ENCODE data around the gene ADI1. TPM values are rescaled to one million over a fixed set of nuclear protein-coding genes. Genes with fewer than 3 reads are reported as not detected.
A peak's percentile ranks its signal among the peaks of the same experiment; 100 is the strongest.

Gene ADI1
- total and polyA plus RNA-seq, 5 donors = 124 to 195 (median 157) TPM

DNA sequence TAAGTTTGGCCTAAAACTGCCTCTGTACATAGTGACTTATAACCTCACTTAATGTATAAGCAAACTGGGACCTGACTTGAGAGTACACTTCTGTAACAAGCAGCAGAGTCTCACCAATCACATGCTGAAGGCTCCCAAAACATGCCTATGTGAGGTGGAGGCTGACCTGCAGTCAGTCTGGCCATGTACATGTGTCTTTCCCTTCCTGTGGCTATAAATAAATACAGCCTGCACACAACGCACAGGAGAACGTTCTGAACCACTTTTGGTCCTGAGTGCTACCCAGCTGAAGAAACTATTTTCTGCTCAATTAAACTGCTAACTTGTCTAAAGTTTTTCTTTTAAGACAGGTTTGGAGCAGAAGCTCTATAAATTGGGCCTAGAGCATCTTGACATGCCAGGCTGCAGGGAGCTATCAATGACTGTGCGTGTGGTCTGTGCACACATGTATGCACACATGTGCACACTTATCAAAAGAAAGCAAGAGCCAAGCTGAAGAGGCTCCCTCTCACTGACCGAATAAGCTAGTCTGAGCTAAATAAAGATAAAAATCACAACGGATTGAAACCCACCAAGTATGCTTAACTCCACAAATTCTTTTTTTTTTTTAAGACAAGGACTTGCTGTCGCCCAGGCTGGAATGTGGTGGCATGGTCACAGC, 23.8 kb upstream of the ADI1 start:
- no peaks in the 10 kb centered on the region for H3K4me1 ChIP-seq (ENCODE audit: control insufficient read depth, insufficient read depth, low read length)
- ATAC-seq = peak; percentile 40 to 71
- peak overlapping the region; percentile 48 for H3K27ac ChIP-seq (ENCODE audit: low read length)
- no peaks in the 10 kb centered on the region for H3K27me3 ChIP-seq (ENCODE audit: control insufficient read depth, insufficient read depth)
- no peaks in the 10 kb centered on the region for H3K9me3 ChIP-seq (ENCODE audit: control insufficient read depth, low read length)
- WGBS = 63% methylated on average over 6 of the region's 6 CpGs
- DNase-seq = no peak
- intact Hi-C loops (cut with DNase I) = no loop called here
- no peak overlapping the region for H3K4me3 ChIP-seq (ENCODE audit: low read length)

DNA sequence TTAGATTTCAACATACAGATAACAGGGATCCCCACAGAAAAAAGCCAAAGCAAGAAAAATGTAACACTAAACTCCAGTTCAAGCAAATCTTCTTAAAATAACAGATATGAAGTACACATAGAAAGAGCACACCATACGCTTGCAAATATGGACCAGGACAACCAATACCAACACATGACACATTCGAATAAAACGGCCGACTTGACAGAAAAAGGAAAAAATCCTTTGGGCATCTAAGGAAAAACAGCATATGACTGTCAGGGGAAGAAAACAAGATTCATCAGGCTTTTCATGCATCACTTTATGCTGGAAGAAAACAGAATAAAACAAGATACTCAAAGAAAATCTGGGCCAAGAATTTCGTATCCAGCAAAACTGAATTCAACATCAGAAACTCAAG, 22.8 kb upstream of the ADI1 start:
- Histone ChIP-seq H3K9me3 (ENCODE audit: control insufficient read depth, low read length) (no peaks in the 10 kb centered on the region), H3K27me3 (ENCODE audit: control insufficient read depth, insufficient read depth) (no peaks in the 10 kb centered on the region), H3K4me1 (ENCODE audit: control insufficient read depth, insufficient read depth, low read length) (no peaks in the 10 kb centered on the region), H3K27ac (ENCODE audit: low read length) (no peak overlapping the region), H3K4me3 (ENCODE audit: low read length) (no peak overlapping the region)
- 93% methylated on average over 5 of the region's 5 CpGs for WGBS
- no peak for ATAC-seq
- intact Hi-C loops (cut with DNase I) = no loop called here
- DNase-seq = no peak

DNA sequence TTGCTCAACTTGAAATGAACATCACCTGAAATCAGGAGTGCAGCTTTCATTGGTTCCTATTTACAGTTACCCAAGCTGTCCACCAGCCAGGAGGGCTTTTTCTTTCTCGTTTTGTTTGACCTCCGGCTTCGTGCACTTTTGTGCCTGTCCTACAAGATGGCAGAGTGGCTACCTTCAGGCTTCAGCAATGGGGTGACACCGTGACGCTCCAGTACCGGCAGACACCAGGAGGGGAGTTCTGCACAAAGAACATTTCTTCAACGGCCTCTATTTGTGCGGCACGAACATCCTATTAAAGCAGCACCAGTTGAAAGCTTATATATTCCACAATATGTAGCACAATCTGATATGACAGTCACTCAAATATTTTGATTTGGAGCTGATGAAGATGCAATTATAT, 20.5 kb upstream of the ADI1 start:
- DNase-seq (no peak), ATAC-seq (no peak)
- H3K4me1 ChIP-seq (ENCODE audit: control insufficient read depth, insufficient read depth, low read length) = peaks cover 5% of the 10 kb centered on the region
- no peak overlapping the region for H3K4me3 ChIP-seq (ENCODE audit: low read length)
- intact Hi-C loops (cut with DNase I) = no loop called here
- no peak overlapping the region for H3K27ac ChIP-seq (ENCODE audit: low read length)
- WGBS = 84% methylated on average over 9 of the region's 9 CpGs
- no peaks in the 10 kb centered on the region for H3K27me3 ChIP-seq (ENCODE audit: control insufficient read depth, insufficient read depth)
- no peaks in the 10 kb centered on the region for H3K9me3 ChIP-seq (ENCODE audit: control insufficient read depth, low read length)

DNA sequence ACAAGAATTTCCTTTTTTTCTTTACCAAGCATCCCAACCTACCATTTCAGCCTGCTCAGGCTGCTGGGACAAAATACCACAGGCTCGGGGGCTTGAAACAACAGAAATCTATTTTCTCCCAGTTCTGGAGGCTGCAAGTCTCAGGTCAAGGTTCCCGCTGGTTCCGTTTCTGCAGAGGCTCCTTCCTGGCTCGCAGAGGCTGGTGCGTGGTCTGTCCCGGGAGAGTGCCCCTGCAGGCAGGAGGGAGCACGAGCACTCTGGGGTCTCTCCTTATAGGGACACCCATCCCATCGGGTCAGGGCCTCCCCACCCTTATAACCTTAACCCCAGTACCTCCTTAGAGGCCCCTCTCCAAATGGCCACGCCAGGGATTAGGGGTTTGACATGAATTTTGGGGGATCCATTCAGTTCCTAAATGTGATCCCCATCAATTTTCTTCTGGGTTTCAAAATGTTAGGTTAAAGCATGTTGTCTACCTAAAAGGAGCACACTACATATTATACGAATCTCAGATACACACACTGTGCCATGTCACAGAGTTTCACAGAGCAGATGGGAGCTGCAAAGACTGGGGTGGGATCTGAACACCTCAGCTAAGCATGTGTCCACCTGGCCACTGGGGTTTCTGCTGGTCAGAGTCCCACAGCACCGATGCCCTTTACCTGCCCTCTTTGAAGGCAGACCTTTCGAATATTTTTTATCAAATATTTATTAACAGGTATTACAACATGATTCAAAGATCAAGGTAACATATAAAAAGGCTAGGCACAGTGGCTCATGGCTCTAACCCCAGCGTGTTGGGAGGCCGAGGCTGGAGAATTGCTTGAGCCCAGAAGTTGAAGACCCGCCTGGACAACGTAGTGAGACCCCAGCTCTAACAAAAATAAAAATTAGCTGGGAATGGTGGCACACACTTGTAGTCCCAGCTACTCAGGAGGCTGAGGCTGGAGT, 17.6 kb upstream of the ADI1 start:
- Histone ChIP-seq H3K4me3 (ENCODE audit: low read length) (peak overlapping the region; percentile 35), H3K27ac (ENCODE audit: low read length) (peak overlapping the region; percentile 98), H3K9me3 (ENCODE audit: control insufficient read depth, low read length) (no peaks in the 10 kb centered on the region), H3K27me3 (ENCODE audit: control insufficient read depth, insufficient read depth) (no peaks in the 10 kb centered on the region), H3K4me1 (ENCODE audit: control insufficient read depth, insufficient read depth, low read length) (peaks cover 5% of the 10 kb centered on the region)
- intact Hi-C loops (cut with DNase I) = no loop called here
- DNase-seq = peak; percentile 69 to 87 (median 84)
- WGBS = 59% methylated on average over 16 of the region's 16 CpGs
- ATAC-seq = peak; percentile 61 to 67

DNA sequence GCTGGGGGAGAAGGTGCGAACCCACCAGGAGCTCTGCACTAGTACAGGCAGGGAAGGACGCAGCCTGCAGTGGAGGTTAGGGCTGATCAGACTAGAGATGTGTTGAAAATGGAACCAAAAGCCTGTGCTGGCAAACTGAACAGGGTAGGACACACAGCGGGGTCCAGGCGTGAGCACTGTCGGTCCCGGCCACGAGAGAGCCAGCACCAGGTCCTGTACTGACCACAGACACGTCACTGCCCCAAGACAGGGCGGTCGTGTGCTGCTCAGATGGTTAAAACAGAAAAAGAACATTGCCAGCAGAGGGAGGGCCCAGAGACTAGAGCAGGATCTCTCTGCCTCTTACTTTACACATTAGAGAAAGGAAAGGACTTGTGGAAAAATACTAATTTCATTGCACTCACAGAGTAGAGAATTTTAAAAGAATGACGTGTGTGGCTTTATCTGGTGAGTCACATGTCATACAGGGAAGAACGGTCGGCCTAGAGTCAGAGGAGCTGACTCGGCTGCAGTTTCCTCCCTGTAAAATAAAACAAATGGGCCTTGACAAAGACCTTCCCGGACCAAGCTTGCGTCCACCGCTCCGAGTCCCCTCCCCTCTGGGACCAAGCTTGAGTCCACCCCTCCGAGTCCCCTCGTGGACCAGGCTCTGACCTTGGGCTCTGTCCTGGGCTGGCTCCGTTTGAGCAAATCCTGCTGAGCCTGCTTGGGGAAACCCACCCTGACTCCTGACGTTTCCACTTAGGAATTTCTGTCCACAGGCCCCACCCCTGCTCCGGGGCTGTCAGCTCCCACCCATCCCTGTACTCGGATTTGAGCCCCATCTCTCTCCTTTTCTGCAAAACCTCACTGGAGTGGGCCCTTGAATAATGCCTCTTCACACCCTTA, 16.7 kb upstream of the ADI1 start:
- WGBS = 14% methylated on average over 24 of the region's 24 CpGs
- ATAC-seq (peak; percentile 89 to 90), DNase-seq (peak; percentile 84 to 91 (median 86))
- H3K9me3 ChIP-seq (ENCODE audit: control insufficient read depth, low read length) = no peaks in the 10 kb centered on the region
- H3K4me3 ChIP-seq (ENCODE audit: low read length) = peak overlapping the region; percentile 35
- H3K4me1 ChIP-seq (ENCODE audit: control insufficient read depth, insufficient read depth, low read length) = peaks cover 5% of the 10 kb centered on the region
- peak overlapping the region; percentile 98 for H3K27ac ChIP-seq (ENCODE audit: low read length)
- H3K27me3 ChIP-seq (ENCODE audit: control insufficient read depth, insufficient read depth) = no peaks in the 10 kb centered on the region
- intact Hi-C loops (cut with DNase I) = no loop called here

DNA sequence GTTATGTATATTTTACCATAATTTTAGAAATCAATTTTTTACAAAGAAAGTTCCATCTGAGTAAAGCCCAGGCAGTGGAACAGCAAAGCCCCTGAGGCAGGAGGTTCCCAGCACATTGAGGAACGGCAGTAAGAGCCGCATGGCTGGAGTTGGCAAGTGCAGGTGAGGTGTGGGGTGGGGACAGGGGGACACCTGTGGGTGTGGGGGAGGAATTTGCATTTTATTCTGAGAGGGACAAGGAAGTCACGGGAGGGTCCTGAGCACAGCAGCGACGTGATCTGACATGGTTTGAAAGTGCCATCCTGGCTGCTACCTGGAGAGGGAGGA, 16.1 kb upstream of the ADI1 start:
- Histone ChIP-seq H3K27me3 (ENCODE audit: control insufficient read depth, insufficient read depth) (no peaks in the 10 kb centered on the region), H3K4me3 (ENCODE audit: low read length) (peak overlapping the region; percentile 35), H3K27ac (ENCODE audit: low read length) (peak overlapping the region; percentile 98), H3K4me1 (ENCODE audit: control insufficient read depth, insufficient read depth, low read length) (peaks cover 5% of the 10 kb centered on the region), H3K9me3 (ENCODE audit: control insufficient read depth, low read length) (no peaks in the 10 kb centered on the region)
- DNase-seq = peak in 1 of 3 donors; percentile 60
- intact Hi-C loops (cut with DNase I) = no loop called here
- no peak for ATAC-seq
- 49% methylated on average over 5 of the region's 5 CpGs for WGBS

DNA sequence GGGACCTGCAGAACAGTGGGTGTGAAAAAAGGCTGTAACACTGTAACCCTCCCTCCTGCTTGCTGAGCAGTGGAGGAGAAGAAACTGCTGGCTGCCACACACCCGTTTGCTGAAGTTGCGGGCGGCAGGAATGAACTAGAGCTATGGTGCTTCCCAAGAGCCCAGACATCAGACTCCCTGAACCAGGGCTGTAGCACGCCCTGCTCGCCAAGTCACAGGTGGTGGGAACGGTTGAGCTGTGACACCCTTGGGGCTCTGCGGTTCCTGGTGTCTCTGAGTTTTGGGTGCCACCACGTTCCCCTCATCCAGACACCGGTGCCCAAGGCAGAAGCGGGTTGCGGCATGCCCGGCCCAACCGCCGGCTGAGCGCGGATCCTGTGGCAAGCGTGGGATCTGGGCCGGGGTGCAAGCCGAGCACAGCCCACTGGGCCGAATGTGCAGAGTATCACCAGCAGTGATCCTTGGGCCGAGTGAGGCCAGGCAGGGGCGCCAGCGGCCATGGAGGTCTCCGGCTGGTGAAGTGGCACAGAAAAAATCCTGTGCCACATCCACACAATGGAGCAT, 15.0 kb upstream of the ADI1 start:
- peaks cover 5% of the 10 kb centered on the region for H3K4me1 ChIP-seq (ENCODE audit: control insufficient read depth, insufficient read depth, low read length)
- DNase-seq (peak in 1 of 3 donors; percentile 63), ATAC-seq (no peak)
- no peak overlapping the region for H3K4me3 ChIP-seq (ENCODE audit: low read length)
- H3K27ac ChIP-seq (ENCODE audit: low read length) = peak overlapping the region; percentile 33
- WGBS = 97% methylated on average over 24 of the region's 24 CpGs
- H3K9me3 ChIP-seq (ENCODE audit: control insufficient read depth, low read length) = no peaks in the 10 kb centered on the region
- intact Hi-C loops (cut with DNase I) = no loop called here
- no peaks in the 10 kb centered on the region for H3K27me3 ChIP-seq (ENCODE audit: control insufficient read depth, insufficient read depth)

DNA sequence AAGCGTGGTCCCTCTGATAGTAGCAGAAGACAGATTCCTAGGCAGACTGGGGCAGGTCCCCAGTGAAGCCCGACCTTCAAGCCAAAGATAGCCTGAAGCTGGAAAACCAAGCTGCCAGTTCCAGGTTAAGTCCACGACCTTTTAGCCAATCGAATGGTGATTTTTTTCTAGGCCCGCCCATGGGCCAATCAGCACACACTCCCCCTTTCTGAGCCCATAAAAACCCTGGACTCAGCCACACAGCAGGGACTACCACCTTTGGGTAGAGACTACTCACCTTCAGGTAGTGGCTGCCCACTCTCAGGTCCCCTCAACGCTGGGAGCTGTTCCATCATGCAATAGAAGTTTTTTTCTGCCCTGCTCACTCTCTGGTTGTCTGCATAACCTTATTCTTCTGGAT, 14.5 kb upstream of the ADI1 start:
- no peak for ATAC-seq
- no peak for DNase-seq
- Histone ChIP-seq H3K4me1 (ENCODE audit: control insufficient read depth, insufficient read depth, low read length) (peaks cover 5% of the 10 kb centered on the region), H3K27me3 (ENCODE audit: control insufficient read depth, insufficient read depth) (no peaks in the 10 kb centered on the region), H3K27ac (ENCODE audit: low read length) (peak overlapping the region; percentile 33), H3K4me3 (ENCODE audit: low read length) (no peak overlapping the region), H3K9me3 (ENCODE audit: control insufficient read depth, low read length) (no peaks in the 10 kb centered on the region)
- WGBS = 79% methylated on average over 6 of the region's 6 CpGs
- intact Hi-C loops (cut with DNase I) = no loop called here

DNA sequence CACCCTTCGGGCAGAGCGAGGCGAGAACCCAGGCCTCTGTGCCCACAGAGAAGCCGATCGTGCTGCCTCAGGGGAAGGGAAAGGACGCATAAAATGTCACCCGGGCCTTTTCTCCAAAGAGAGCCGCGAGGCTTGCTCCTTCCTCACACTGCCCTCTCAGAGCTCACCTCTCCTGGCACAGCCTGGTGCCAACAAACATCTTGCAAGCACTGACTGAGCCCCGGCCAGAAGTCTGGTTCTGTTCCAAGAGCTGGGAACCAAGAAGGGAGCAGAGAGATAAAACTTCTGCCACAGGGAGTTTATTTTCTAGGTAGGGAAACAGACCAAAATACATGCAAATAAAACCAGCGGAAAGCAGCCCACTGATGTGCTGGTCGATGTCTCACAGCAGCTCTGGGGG, 13.6 kb upstream of the ADI1 start:
- 76% methylated on average over 12 of the region's 12 CpGs for WGBS
- H3K27me3 ChIP-seq (ENCODE audit: control insufficient read depth, insufficient read depth) = no peaks in the 10 kb centered on the region
- H3K4me1 ChIP-seq (ENCODE audit: control insufficient read depth, insufficient read depth, low read length) = peaks cover 5% of the 10 kb centered on the region
- H3K9me3 ChIP-seq (ENCODE audit: control insufficient read depth, low read length) = no peaks in the 10 kb centered on the region
- DNase-seq = no peak
- ATAC-seq = no peak
- intact Hi-C loops (cut with DNase I) = no loop called here
- peak overlapping the region; percentile 58 for H3K27ac ChIP-seq (ENCODE audit: low read length)
- no peak overlapping the region for H3K4me3 ChIP-seq (ENCODE audit: low read length)

DNA sequence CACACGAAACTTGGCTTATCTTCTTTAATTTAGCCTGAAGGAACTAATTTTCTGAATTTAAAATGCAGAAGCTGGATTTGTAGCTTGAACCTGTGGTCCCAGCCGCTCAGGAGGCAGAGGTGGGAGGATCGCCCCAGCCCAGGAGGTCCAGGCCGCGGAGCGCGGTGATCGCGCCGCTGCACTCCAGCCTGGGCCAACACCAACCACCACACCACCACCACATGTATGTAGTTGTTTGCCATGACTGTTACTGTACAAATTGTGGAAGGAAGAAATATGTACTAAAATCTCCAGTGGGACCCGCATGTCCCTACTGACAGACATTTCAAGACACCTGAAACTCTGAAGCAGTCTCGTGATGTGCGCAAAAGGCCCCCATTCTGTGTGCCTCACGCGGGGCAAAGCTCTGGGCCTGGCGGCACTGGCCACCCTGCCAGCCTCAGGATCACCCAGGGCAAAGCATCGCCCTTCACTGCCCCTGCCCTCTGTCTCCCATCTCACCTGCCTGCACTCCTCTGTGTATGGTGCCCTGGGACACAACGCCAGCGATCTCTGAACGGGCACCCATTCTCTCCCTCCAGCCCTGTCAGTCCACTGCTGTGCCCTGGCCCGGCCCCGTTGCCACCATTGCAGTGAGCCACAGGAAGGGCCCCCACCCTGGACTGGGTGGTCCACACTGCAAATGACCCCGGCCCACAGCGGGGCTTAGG, 10.1 kb upstream of the ADI1 start:
- WGBS = 96% methylated on average over 24 of the region's 24 CpGs
- H3K27ac ChIP-seq (ENCODE audit: low read length) = no peak overlapping the region
- H3K4me3 ChIP-seq (ENCODE audit: low read length) = no peak overlapping the region
- H3K9me3 ChIP-seq (ENCODE audit: control insufficient read depth, low read length) = no peaks in the 10 kb centered on the region
- intact Hi-C loops (cut with DNase I) = loop anchor here in 1 of 4 donors (5.0 kb wide), 1 partner anchor 57 kb away; no protein-coding TSS in a partner anchor
- H3K4me1 ChIP-seq (ENCODE audit: control insufficient read depth, insufficient read depth, low read length) = no peaks in the 10 kb centered on the region
- ATAC-seq = no peak
- no peaks in the 10 kb centered on the region for H3K27me3 ChIP-seq (ENCODE audit: control insufficient read depth, insufficient read depth)
- no peak for DNase-seq
